Activated B cell treated with CpG ODN at 0.5 μM for 24 hours (primary cell): ENCODE data around the gene CMIP. TPM values are rescaled to one million over a fixed set of nuclear protein-coding genes. Genes with fewer than 3 reads are reported as not detected.

Source experiments
- ATAC-seq: fragments of 200-7000 bp; cut with Tn5 transposase; one replicate; pipeline ENCODE4 v1.10.0; 2021; ENCODE audit warnings: low read depth, mild to moderate bottlenecking, moderate library complexity
- CTCF ChIA-PET: fragments of 350-600 bp; sonication (Branson Sonifier 250); formaldehyde crosslinking; loops from one replicate; lab custom pipeline; 2021; ENCODE audit warnings: antibody characterized with exemption; lab: Charles Lee
- POLR2A ChIA-PET: fragments of 350-600 bp; sonication (Branson Sonifier 250); formaldehyde crosslinking; loops from one replicate; lab custom pipeline; 2021; ENCODE audit warnings: antibody characterized with exemption; lab: Charles Lee
- DNase-seq: peaks from one replicate; pipeline ENCODE4 v3.0.0; 2022
- H3K27ac Mint-ChIP-seq: one replicate; pipeline ENCODE4 v1.8.0; 2020; ENCODE audit warnings: mixed read lengths
- H3K27me3 Mint-ChIP-seq: one replicate; pipeline ENCODE4 v1.8.0; 2021; ENCODE audit warnings: mixed read lengths
- H3K36me3 Mint-ChIP-seq: one replicate; pipeline ENCODE4 v1.8.0; 2021; ENCODE audit warnings: low read depth, mixed read lengths
- H3K4me1 Mint-ChIP-seq: one replicate; pipeline ENCODE4 v1.8.0; 2021; ENCODE audit warnings: mixed read lengths
- H3K4me3 Mint-ChIP-seq: one replicate; pipeline ENCODE4 v1.8.0; 2020; ENCODE audit warnings: mild to moderate bottlenecking, mixed read lengths
- H3K9me3 Mint-ChIP-seq: one replicate; pipeline ENCODE4 v1.8.0; 2020; ENCODE audit warnings: mixed read lengths
- CTCF ChIP-seq: fragments of 200-600 bp; IDR thresholded peaks from one replicate; pipeline ENCODE4 v1.8.0; 2022; ENCODE audit warnings: antibody characterized with exemption, mild to moderate bottlenecking
- intact Hi-C: fragments of 100-400 bp; cut with micrococcal nuclease; formaldehyde crosslinking; loops from one replicate; pipeline ENCODE4 v1.15.1; 2024
- total RNA-seq: library from RNA; stranded (reverse); gene quantifications from 2 replicates; pipeline ENCODE4 v1.2.3, GENCODE V29; 2022

Gene CMIP
- total RNA-seq, 1 donor from 2014 or later, result 76.3 TPM

- no peak for ATAC-seq
- no peak for DNase-seq
- CTCF ChIA-PET, result interaction anchor here (1.3 kb wide), 1 partner anchor 252 kb away, joined by 6 read pairs; no protein-coding TSS in a partner anchor
- Mint-ChIP-seq H3K27me3 (no peaks in the 10 kb centered on the region), H3K9me3 (no peaks in the 10 kb centered on the region), H3K4me1 (no peaks in the 10 kb centered on the region), H3K27ac (no peak overlapping the region), H3K4me3 (no peak overlapping the region), H3K36me3 (peaks cover 78% of the 10 kb centered on the region)
- POLR2A ChIA-PET, result interaction anchor here (0.6 kb wide), 1 partner anchor 114 kb away, joined by 3 read pairs; no protein-coding TSS in a partner anchor
- TF ChIP-seq CTCF, result no peak
- intact Hi-C loops, result no loop called here
Measured at GRCh38 chr16:81655469-81656162, 211.0 kb downstream of the CMIP start.

GRCh38 chr16:81657224-81657623 is 212.6 kb downstream of the CMIP start:
- ChIA-PET POLR2A (no interaction called here), CTCF (no interaction called here)
- H3K4me1 Mint-ChIP-seq, result no peaks in the 10 kb centered on the region
- no peaks in the 10 kb centered on the region for H3K27me3 Mint-ChIP-seq
- no peak overlapping the region for H3K27ac Mint-ChIP-seq
- no peak for TF ChIP-seq CTCF
- no peaks in the 10 kb centered on the region for H3K9me3 Mint-ChIP-seq
- peaks cover 80% of the 10 kb centered on the region for H3K36me3 Mint-ChIP-seq
- ATAC-seq, result no peak
- DNase-seq, result no peak
- H3K4me3 Mint-ChIP-seq, result no peak overlapping the region
- intact Hi-C loops, result no loop called here

DNA sequence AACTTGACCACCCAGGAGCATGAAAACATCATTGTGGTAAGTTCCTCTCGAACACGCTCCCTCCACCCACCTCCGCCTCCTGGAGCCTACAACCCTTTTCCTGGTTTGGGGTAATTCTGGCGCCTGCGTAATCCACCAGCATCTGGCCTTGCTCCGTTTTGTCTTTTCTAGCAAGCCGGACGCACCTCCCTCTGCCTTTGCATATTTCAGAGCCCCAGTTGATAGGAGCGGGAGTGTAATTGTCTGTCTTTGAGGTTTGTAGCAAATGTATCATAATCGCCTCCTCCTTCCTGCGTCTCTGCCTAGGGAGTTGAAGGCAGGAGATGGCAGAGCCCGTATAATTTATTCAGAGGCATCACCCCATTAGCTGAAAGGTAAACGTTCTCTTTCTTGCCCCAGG is 213.2 kb downstream of the CMIP start:
- intact Hi-C loops, result no loop called here
- ChIA-PET POLR2A (no interaction called here), CTCF (no interaction called here)
- H3K4me1 Mint-ChIP-seq, result no peaks in the 10 kb centered on the region
- H3K36me3 Mint-ChIP-seq, result peaks cover 81% of the 10 kb centered on the region
- H3K9me3 Mint-ChIP-seq, result no peaks in the 10 kb centered on the region
- no peaks in the 10 kb centered on the region for H3K27me3 Mint-ChIP-seq
- H3K4me3 Mint-ChIP-seq, result no peak overlapping the region
- TF ChIP-seq CTCF, result no peak
- ATAC-seq (no peak), DNase-seq (no peak)
- H3K27ac Mint-ChIP-seq, result no peak overlapping the region

- DNase-seq (no peak), ATAC-seq (no peak)
- ChIA-PET POLR2A (no interaction called here), CTCF (no interaction called here)
- Mint-ChIP-seq H3K36me3 (peaks cover 82% of the 10 kb centered on the region), H3K4me1 (no peaks in the 10 kb centered on the region), H3K4me3 (no peak overlapping the region), H3K27me3 (no peaks in the 10 kb centered on the region), H3K27ac (no peak overlapping the region), H3K9me3 (no peaks in the 10 kb centered on the region)
- TF ChIP-seq CTCF, result no peak
- intact Hi-C loops, result no loop called here
Measured at GRCh38 chr16:81658373-81658772, 213.8 kb downstream of the CMIP start.

DNA sequence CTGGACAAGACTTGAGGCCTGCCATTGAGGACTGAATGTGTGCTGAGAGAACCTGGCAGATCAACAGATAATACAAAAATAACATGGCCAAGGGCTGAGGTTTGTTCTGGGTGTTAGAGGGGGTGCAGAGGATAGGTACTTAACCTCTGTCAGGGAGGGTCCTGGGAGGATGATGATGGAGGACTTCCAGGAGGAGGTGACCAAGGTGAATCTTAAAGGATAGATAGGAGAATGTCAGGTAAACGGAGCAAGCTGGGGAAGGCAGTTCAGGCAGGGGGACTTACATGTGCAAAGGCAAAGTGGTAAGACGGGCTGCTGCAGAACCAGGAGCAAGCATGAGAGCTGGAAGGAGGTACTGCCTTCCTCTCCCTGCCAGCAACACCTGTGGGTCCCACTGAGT is 214.6 kb downstream of the CMIP start:
- POLR2A ChIA-PET, result no interaction called here
- H3K27ac Mint-ChIP-seq, result no peak overlapping the region
- no peaks in the 10 kb centered on the region for H3K9me3 Mint-ChIP-seq
- DNase-seq (no peak), ATAC-seq (no peak)
- H3K4me3 Mint-ChIP-seq, result no peak overlapping the region
- CTCF ChIA-PET, result no interaction called here
- intact Hi-C loops, result no loop called here
- TF ChIP-seq CTCF, result no peak
- no peaks in the 10 kb centered on the region for H3K4me1 Mint-ChIP-seq
- no peaks in the 10 kb centered on the region for H3K27me3 Mint-ChIP-seq
- peaks cover 87% of the 10 kb centered on the region for H3K36me3 Mint-ChIP-seq
